ENCODE measurements around the gene PHF8.

- TF ChIP-seq CTCF (IDR thresholded peaks at IDR 0.05; ENCODE audit: low read depth, low read length) (no peak), EZH2phosphoT487 (IDR thresholded peaks at IDR 0.05; ENCODE audit: low read depth) (no peak)
Measured at GRCh38 chrX:54085666-54086065, 41.4 kb upstream of the PHF8 start.

All from OCI-LY3 (cell line).